HG02798 (cell line): Measurements from ENCODE around the gene CFAP221.

Experiments
- ATAC-seq: cut with Tn5 transposase; IDR thresholded peaks from one replicate; pipeline ENCODE4 v1.9.1; 2021; ENCODE audit warnings: mild to moderate bottlenecking; ENCODE audit not compliant: unreplicated experiment, poor library complexity

The CFAP221 gene

DNA sequence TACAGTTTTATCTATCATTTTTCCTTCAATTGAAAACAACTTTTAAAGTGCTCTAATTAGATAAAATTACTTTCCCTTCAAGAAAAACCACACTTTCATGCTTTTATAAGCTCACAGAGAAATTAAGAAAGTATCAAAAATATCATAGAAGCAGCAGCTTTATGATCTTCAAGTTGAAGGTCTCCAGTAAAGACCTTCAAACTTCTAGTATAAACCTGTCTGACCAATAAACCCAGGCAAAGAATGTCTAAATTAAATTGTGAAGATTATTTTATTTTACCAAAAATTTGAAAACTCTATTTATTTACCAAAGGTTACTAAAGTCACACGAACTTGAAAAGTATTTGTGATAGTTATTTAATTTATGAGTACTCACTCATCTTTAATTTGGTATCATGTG, 10.7 kb upstream of the CFAP221 start:
- ATAC-seq = no peak

DNA sequence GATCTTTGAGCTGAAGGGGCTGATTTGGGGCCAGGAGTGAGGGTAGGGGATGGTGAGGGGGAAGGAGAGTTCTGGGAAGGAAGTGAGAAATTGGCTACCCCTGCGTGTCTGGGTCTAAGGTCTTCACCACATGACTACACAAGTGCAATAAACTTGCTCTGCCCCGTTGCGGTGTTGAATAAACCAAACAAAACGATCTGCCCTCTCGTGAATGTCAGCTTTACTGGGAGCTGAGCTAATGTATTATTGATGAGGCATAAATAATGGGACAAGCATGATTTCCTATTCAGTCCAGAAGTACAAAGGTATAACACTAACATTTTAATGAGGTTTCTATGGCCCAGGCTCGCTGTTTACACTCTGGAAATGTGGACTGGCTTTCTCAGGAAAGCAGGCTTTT, 8.0 kb upstream of the CFAP221 start:
- ATAC-seq = no peak

DNA sequence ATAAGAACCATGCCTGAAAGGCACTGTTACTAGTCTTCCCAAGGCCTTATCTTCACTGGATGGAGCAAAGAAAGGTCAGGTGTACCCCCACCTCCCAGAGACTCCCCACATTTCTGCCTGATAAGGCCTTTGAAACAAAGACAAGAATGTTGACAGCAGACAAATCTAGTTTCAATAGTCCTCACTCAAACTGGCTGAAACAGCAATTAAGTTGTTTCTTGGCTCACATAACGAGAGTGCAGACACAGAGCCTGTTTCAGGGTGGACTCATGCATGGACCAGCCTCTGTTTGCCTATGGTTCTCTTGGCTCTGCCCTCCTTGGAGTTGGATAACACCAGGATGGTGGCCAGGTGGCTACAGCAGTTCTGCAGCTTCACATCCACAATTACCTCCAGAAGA, 7.5 kb upstream of the CFAP221 start:
- ATAC-seq = no peak

DNA sequence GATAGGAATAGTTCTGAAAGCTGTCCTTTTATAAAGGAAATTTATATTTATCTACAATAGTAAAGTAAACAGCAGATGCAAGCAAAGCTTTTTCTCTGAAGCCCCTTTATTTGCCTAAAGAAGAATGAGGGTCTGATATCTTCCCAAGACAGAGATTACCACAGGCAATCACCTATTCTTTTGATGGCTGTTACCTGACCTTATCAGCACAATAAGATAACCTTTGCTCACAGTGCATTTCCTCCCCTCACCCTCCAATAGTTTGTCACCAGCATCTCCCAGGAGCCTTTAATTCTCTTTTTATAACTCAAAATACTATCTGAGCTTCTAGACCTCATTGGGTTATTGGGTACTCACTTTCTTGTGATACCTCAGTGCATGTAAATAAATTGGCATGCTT, 6.5 kb upstream of the CFAP221 start:
- no peak for ATAC-seq

DNA sequence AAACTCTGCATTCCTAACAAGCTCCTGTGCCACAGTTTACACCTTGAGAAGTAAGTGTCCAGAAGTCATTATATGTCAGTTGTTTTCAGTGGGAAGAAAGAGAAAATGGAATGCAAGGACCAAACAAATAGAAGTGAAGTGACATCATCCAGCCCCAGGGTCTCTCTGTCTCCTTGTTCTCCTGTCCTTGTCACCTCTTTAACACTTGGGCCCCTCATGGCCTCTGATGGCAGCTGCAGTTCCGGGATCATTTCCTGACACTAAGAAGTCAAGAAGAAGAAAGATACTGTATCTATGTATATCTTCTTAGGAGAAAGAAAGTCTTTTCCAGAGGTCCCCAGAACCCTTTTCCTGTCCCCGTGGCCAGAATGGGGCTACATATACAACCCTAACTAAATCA, 2.8 kb upstream of the CFAP221 start:
- ATAC-seq = no peak

DNA sequence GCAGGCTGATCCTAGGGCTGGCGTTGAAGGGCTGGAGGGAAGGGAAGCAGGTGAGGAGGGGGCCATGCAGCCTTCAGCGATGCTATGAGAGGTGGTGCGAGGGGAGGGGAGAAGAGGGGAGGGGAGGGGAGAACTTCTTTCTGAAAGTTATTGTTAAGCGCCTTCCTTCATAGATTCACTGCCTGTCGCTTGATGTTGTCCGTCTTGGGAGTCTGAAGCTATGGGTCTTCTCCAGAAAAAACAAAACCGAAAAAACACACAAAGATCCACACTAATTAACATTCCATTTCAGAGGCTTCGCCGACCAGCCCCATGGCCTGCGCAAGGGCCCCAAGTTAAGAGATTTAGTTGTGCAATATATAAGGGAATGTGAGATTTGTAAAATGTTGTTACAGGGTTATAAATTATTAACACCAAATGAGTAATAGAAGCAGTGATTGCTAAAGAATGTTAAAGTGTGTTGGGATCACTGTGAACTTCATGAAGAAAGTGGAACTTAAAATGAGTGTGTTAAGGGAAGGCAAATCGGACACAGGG, 758 bp downstream of the CFAP221 start:
- ATAC-seq = no peak

DNA sequence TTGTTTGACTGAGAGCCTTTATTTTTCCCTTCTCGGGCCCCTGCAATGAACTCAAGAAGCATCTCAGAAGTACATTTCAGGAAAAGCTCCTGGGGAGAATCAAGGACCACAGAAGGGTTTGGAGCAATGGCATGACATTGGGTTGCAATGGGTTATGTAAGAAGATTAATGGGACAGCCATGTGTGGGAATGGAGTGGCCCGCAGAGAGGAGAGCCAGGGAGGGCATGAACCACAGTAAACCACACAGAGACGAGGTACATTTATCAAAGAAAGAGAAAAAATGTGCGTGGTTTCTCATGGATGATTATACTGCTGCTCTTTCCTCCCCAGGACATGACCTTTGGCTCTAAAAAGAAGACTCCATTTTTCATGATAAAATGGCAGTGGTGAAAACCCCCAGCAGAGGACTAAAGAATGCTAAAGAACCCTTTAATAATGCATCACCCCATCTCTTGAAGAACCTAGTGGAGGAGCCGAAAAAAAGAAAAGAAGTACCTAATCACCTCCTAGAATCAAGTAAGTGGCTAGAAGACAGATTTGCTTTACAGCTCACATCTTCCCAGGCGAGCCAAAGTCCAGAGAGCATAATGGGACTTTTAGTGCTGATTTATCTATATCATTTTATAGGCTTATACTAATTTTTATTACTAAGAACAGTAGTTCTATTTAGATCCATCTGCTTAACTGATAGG, 1.7 kb downstream of the CFAP221 start:
- ATAC-seq = no peak

DNA sequence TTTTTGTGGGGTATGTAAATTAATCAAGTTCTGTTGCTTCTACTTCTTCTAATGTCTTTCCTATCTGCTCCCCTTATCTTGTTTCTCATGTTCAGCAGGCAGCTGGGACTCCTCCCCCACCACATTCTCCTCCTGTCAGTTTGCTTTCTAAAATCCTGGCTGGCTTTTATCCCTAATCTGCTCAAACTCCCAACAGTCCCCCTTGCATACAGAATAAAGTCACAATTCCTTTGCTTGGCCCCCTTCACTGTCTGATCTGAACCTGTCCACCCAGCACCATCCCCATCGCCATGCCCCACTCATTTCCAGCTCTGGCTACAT, 2.2 kb downstream of the CFAP221 start:
- ATAC-seq = no peak

DNA sequence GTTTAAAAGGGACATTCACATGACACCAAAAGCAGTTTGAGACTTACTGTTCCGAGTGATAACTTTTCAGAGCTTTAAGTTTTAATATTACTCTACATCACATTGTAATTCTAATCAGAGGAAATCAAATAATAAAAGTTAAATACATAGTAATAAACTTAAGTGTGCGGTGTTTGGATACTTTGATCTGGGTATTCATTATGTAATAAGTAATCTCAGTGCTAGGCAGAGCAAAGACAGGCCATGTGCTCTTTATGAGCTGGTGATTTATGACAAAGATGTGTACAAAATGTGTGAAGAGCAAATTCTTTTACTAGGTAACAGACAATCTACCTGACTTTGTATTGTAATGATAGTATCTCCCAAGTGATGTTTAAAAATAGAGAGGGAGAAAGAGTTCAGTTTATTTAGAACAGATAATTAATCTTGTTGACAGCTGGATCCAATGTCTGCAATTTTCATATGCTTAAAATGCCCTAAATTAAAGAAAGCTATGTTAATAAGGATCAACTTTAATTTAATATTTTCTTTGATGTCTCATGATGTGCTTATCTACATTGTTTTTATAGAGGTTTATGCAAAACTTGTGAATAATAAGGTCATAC, 4.4 kb downstream of the CFAP221 start:
- no peak for ATAC-seq

DNA sequence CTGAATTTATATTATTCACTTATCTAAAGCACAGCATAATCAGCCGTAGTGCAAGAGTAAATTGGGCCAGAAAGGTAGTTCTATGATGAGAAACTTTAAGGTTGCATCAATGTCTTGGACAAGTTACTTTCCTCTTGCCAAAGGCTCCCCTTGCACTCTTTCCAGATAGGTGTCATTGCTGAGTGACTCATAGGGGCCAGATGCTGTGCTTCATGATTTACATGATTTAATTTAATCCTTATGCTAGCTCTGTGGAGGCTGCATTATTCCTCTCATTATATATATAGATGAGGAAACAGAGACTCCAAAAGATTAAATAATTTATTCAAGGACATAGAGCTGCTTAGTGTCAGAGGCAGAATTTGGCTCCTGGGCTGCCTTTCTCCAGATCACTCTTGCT, 5.0 kb downstream of the CFAP221 start:
- no peak for ATAC-seq

DNA sequence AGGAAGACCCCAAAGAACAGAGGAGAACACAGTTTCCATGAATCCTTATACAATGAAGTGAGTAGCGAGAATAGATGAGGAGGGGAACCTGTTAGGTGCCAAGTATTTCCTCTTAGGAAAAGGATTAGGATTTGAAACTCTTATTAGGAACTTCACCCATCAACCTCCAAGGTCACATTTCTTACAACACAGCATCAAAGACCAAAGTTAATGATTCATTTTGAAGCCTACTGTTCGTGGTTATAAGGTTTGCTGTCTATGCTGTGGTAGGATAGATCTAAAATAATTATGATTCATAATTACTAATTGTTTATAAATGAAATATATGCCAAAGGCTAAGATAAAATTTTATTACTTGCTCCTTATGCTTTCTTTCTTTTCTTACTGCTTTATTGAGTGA, 6.1 kb downstream of the CFAP221 start:
- no peak for ATAC-seq

DNA sequence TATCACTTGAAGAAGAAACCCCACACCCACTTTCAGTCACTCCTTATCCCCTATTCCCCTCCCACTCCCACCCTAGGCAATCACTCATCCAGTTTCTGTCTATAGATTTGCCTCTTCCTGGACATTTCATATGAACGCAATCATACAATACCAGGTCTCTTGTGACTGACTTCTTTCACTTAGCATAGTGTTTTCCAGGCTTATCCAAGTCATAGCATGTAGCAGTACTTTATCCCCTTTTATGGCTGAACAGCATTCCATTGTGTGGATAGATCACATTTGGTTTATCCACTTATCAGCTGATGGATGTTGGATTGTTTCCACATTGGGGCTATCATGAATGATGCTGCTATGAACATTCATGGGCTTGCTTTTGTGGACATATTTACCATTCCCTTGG, 6.6 kb downstream of the CFAP221 start:
- ATAC-seq = no peak

DNA sequence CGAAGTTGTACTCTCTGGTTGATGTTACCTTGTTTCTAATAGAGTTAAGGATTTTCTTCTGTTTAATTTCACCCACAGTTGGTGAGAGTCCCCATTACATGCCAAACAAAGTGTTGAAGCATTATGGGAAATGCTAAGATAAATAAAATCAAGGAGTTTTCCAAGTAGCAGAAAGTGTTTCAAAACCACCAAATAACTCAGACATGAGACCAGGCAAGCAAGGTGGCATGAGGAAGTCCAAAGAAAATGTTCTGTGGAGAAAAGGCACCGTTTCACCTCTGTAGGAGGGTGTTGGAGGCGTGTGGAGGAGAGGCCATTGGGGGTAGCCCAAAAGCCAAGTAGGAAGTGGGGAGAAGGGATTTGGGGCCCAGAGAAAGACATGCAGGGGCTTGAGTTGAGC, 8.7 kb downstream of the CFAP221 start:
- no peak for ATAC-seq

DNA sequence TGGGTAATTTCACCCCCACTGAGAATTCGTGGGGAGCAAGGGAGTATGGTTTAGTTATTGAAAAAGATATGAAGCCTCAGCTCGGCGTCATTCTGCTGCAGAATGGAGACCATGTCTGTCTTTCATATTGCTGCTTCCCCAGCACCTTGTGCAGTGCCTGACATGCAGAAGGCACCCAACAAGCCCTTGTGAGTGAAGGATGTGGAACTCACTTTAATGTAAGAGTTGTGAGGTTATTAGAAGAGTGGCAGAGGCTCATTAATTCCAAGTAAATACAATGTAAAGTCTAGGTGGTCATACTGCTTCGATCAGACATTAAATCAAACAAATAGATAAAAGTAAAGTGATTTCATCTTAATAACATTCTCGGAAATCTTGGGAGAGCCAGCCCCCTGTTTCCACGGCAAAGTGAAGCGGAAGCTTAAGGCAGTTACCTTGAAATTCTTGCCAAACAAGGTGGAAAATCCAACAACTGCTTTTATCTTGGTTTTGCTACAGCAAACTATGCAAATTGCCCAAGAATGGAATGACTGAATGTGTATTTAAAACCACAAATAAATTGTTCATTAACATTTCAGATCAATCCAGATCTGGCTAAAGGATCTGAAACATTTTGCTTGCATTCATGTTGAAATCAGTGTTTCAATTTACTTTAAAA, 9.6 kb downstream of the CFAP221 start:
- no peak for ATAC-seq

DNA sequence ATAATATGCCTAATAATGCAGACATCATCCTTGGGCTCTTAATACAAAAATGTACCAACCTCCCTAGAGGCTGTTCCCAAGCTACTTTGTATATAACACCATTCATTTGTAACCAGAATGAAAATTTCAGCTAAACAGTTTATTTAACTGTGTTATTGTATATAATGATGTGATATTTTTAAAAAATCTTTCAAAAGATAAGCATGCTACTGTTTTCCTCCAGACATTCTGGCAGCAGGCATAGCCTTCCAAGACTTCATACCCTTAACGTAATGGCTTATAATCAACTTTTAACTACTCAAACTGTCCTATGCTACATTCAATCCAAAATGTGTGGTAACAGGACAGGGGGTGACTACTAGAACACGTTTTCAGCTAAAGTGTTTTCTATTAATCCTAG, 21.2 kb downstream of the CFAP221 start:
- ATAC-seq = no peak

DNA sequence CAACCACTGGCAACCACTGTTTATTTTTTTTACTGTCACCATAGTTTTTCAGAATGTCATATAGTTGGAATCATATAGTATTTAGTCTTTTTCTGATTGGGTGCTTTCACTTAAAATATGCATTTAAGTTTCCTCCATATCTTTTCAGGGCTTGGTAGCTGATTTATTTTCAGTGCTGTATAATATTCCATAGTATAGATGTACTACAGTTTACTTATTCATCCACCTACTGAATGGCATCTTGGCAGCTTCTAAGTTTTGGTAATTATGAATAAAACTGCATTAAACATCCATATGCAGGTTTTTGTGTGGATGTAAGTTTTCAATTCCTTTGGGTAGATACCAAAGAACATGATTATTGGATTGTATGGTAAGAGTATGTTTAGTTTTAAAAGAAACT, 23.0 kb downstream of the CFAP221 start:
- ATAC-seq = no peak

DNA sequence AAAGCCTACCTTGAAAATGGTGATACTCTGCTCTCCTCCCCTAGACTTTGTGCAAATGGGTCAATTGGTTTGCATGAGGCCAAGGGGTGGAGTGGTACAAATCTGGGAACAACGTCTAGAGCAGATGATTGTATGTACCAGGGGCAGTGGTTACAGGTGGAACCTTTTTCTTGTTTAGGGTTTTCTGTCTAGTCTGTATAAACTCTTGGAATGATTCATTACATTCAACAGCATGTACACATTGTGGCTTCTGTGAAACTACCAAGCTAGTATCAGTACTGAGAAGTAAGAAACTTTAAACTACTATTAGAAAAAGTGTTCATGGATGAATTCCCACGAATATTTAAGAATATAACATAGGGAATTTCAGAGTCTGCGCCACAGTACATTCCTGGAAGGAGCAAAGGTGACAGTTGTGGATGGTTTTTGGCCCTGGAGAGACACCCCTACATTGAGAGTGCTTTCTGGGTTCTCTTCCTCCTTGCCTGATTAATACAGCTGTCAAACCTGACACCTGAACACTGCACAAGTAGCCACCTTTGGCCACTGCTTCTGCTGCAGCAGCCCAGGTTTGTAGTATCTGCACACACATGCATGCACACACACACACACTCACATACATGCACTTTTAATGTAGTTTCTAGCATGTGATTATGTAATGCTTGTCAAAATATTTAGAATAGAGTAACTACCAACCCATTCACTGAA, 30.0 kb downstream of the CFAP221 start:
- ATAC-seq = peak; percentile 97

DNA sequence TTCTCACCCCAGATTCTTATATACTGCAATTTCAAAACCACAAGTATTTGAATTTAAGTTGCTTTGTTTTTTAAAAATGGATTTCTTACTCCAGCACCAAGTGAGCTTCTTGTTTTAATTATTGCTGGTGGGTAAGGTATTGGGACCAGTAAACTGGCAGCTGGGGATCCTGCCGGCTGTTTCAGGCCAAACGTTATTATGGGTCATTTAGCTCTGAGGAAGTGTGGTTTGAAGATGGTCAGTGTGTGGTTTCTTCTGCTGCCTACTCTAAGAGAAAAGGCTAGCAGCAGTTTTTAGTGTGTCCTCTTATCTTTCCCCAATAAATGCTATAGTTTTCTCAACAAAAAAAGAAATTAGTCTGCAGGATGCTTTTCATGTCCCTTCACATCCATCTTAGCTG, 30.6 kb downstream of the CFAP221 start:
- no peak for ATAC-seq

DNA sequence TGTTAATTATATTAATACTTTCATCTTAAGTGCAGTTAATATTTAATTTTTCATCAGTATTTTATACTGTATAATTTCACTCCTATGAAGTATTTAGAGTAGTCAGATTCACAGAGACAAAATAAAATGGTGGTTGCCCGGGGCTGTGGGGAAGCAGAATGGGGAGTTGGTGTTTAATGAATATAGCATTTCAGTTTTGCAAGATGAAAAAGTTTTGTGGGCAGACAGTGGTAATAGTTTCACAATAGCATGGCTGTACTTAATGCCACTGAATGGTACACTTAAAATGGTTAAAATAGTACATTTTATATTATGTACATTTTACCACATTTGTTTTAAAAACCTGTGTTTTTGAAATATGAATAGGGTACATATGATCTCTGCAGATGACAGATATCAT, 31.2 kb downstream of the CFAP221 start:
- no peak for ATAC-seq

DNA sequence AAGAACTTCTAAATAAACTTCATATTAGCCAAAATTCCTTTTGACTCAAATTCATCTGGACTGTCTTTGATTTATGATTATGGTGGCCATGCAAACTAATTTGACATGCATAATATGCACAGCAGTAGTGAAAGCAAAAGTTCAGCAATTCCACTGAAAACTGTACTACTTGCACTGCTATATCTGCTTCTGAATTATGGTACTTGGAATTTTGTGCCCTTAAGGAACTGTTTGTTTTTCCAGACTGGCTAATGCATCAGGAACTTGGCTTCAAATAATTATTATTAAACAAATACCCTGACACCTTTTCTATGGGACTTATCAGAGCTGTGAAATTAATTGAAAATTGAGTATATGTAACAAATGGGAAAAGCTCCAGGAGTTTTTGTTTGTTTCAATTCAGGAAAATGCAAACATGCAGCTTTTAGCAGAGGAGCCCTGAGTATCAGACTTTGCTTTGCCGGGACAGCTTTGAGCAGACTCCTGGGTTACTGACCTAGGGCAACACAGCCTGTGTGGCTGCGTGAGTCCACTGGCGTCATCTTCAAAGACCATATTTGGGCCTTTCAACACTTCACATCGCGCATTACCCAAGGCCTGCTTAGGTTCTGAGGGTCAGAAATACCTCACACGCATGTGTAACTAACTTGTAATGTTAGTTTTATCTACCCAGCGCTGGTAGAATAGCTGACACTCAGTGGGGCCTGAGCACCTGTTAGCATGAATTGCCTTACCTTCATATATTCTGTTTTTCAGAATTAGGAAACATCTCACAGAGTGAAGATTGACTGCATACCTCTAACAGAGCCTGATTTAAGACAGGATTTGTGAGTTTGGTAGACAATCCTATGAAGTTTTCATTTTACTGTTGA, 35.4 kb downstream of the CFAP221 start:
- ATAC-seq = no peak
